Upper lobe of left lung (tissue), 4 donors: Measurements from ENCODE around the gene CELA2B.

Experiments used
- CTCF ChIP-seq, 6 experiments: fragments of 450-650 bp in 4 of 6; fragments of 200-600 bp in 2 of 6; sonication (generic) in 2 of 6; IDR thresholded peaks; one replicate each; pipeline ENCODE4 v1.5.1; 2016 to 2019; ENCODE audit warnings: antibody characterized with exemption in 6 of 6
- EP300 ChIP-seq, 4 donors: sonication (generic); formaldehyde crosslinking; IDR thresholded peaks; one replicate each; pipeline ENCODE4 v1.5.1; 2017; ENCODE audit warnings: antibody characterized with exemption in 4 of 4, control low read depth in 2 of 4
- POLR2A ChIP-seq, 4 donors: fragments of 450-650 bp; IDR thresholded peaks; one replicate each; pipeline ENCODE4 v1.5.1; 2016 to 2017; ENCODE audit warnings: antibody characterized with exemption in 4 of 4, mild to moderate bottlenecking in 2 of 4

GRCh38 chr1:15442759-15443158, 33.1 kb upstream of the CELA2B start:
- TF ChIP-seq CTCF (IDR thresholded peaks at IDR 0.05), result no peak
- no peak for TF ChIP-seq POLR2A (IDR thresholded peaks at IDR 0.05)
- no peak for TF ChIP-seq EP300 (IDR thresholded peaks at IDR 0.05)
